NCI-H2107 treated with DMSO at 0.1 percent for 48 hours (cell line): ENCODE data around the gene C1QTNF8.
"Not testable (repeated sequence)": the region's sequence is repeated elsewhere in the genome, so short reads cannot be mapped to it uniquely, and the experiment has no call there.

Source experiments
- DNase-seq: peaks from one replicate; lab custom pipeline; 2025; ENCODE audit not compliant: unreplicated experiment; lab: John Stamatoyannopoulos, UW

Gene C1QTNF8

GRCh38 chr16:1095450-1096168 is 435 bp downstream of the C1QTNF8 start:
- DNase-seq, result no peak

- no peak for DNase-seq
Observed at GRCh38 chr16:1094601-1095449, 1.2 kb downstream of the C1QTNF8 start.

GRCh38 chr16:1094124-1094479 is 1.9 kb downstream of the C1QTNF8 start:
- no peak for DNase-seq

GRCh38 chr16:1093284-1094123 is 2.5 kb downstream of the C1QTNF8 start:
- DNase-seq, result no peak

GRCh38 chr16:1092685-1093283 is 3.3 kb downstream of the C1QTNF8 start:
- DNase-seq, result not testable (repeated sequence)

GRCh38 chr16:1091992-1092552 is 4.0 kb downstream of the C1QTNF8 start:
- no peak for DNase-seq

- no peak for DNase-seq
Observed at GRCh38 chr16:1090620-1091587, 5.1 kb downstream of the C1QTNF8 start.

GRCh38 chr16:1089822-1090619 is 6.0 kb downstream of the C1QTNF8 start:
- DNase-seq, result no peak

- no peak for DNase-seq
Observed at GRCh38 chr16:1089439-1089821, 6.6 kb downstream of the C1QTNF8 start.

- no peak for DNase-seq
Observed at GRCh38 chr16:1088295-1089170, 7.5 kb downstream of the C1QTNF8 start.

GRCh38 chr16:1086443-1086842 is 9.6 kb downstream of the C1QTNF8 start:
- DNase-seq, result not testable (repeated sequence)

GRCh38 chr16:1084971-1085370 is 11.1 kb downstream of the C1QTNF8 start:
- DNase-seq, result no peak

- no peak for DNase-seq
Observed at GRCh38 chr16:1082952-1083675, 12.9 kb downstream of the C1QTNF8 start.

GRCh38 chr16:1082266-1082951 is 13.6 kb downstream of the C1QTNF8 start:
- no peak for DNase-seq

- DNase-seq, result no peak
Observed at GRCh38 chr16:1081734-1082265, 14.2 kb downstream of the C1QTNF8 start.
